Measurements from ENCODE around the gene TAS1R3.

- no peak for TF ChIP-seq CTCF (IDR thresholded peaks at IDR 0.05)
- no peak for TF ChIP-seq EZH2 (IDR thresholded peaks at IDR 0.05; ENCODE audit: borderline replicate concordance, insufficient read depth, low read depth, low read length, poor library complexity, severe bottlenecking)
Observed at GRCh38 chr1:1364266-1364665, 33.2 kb downstream of the TAS1R3 start.
